H1 (cell line): ENCODE results near the gene EPRS1. TPM values are rescaled to one million over a fixed set of nuclear protein-coding genes. Genes with fewer than 3 reads are reported as not detected.

Experiments used
- CTCF ChIA-PET: fragments of 300-600 bp; sonication (Branson Sonifier 250); formaldehyde crosslinking; loops from one replicate; lab custom pipeline; 2021; ENCODE audit not compliant: partially characterized antibody; lab: Charles Lee
- POLR2A ChIA-PET: fragments of 300-600 bp; sonication (Branson Sonifier 250); formaldehyde crosslinking; loops from one replicate; lab custom pipeline; 2021; ENCODE audit warnings: inconsistent platforms; ENCODE audit not compliant: partially characterized antibody; lab: Charles Lee
- DNase-seq, 2 experiments: peaks; one replicate each; pipeline versions ENCODE4 v3.0.0 to v3.0.0-alpha.2; 2010 to 2022; ENCODE audit warnings: low spot score in 2 of 2, low read depth in 1 of 2, mixed read lengths in 1 of 2
- FAIRE-seq: peaks from 2 replicates; lab custom pipeline; 2011; peaks lifted over from hg19 to GRCh38; lab: Jason Lieb, UNC
- H2AFZ ChIP-seq: 2 replicates; pipeline ENCODE4 v1.8.1; 2012; ENCODE audit warnings: low read length, inconsistent platforms
- H2AK5ac ChIP-seq: 2 replicates; pipeline ENCODE4 v1.6.1; 2013; ENCODE audit warnings: low read depth, low read length
- H2BK120ac ChIP-seq: replicated peaks from 2 replicates; pipeline ENCODE3; 2013; ENCODE audit warnings: low read depth, low read length, inconsistent platforms
- H2BK12ac ChIP-seq: 2 replicates; pipeline ENCODE4 v1.6.1; 2013; ENCODE audit warnings: low read depth, low read length
- H2BK15ac ChIP-seq: 2 replicates; pipeline ENCODE4 v1.6.1; 2013; ENCODE audit warnings: low read length
- H2BK20ac ChIP-seq: 2 replicates; pipeline ENCODE4 v1.6.1; 2013; ENCODE audit warnings: low read length
- H2BK5ac ChIP-seq: 2 replicates; pipeline ENCODE4 v1.6.1; 2013; ENCODE audit warnings: low read depth, low read length
- H3K14ac ChIP-seq: 2 replicates; pipeline ENCODE4 v1.6.1; 2013; ENCODE audit warnings: inconsistent platforms; ENCODE audit not compliant: insufficient read length
- H3K18ac ChIP-seq: 2 replicates; pipeline ENCODE4 v1.6.1; 2013; ENCODE audit warnings: low read length; ENCODE audit errors: extremely low read depth
- H3K23ac ChIP-seq: 2 replicates; pipeline ENCODE4 v1.6.1; 2013; ENCODE audit warnings: inconsistent platforms; ENCODE audit not compliant: insufficient read length
- H3K23me2 ChIP-seq: 2 replicates; pipeline ENCODE4 v1.6.1; 2013; ENCODE audit warnings: low read depth, low read length
- H3K27ac ChIP-seq: 2 replicates; pipeline ENCODE4 v1.6.1; 2011; ENCODE audit warnings: low read depth, low read length, inconsistent platforms
- H3K27me3 ChIP-seq, 4 experiments: replicated peaks in 1 of 4; 1 replicate in 1 of 4; 2 replicates in 3 of 4; pipeline versions ENCODE4 v1.6.1 to v1.8.1; 2011 to 2013; ENCODE audit warnings: low read length in 3 of 4, mild to moderate bottlenecking in 3 of 4, inconsistent platforms in 2 of 4, mixed read lengths in 2 of 4, moderate library complexity in 1 of 4; ENCODE audit not compliant: control insufficient read depth in 3 of 4, insufficient read depth in 3 of 4; ENCODE audit errors: extremely low read depth in 1 of 4
- H3K36me3 ChIP-seq, 4 experiments: 2 replicates each; pipeline versions ENCODE4 v1.6.1 to v1.8.1; 2011 to 2013; ENCODE audit warnings: mild to moderate bottlenecking in 4 of 4, low read length in 3 of 4, moderate library complexity in 2 of 4, control low read depth in 1 of 4, inconsistent platforms in 1 of 4; ENCODE audit not compliant: insufficient read depth in 4 of 4, control insufficient read depth in 2 of 4
- H3K4ac ChIP-seq: replicated peaks from 2 replicates; pipeline ENCODE3; 2013; ENCODE audit warnings: low read length, low read depth, mixed read lengths, inconsistent platforms; ENCODE audit not compliant: insufficient read length
- H3K4me1 ChIP-seq, 4 experiments: replicated peaks in 1 of 4; 1 replicate in 1 of 4; 2 replicates in 3 of 4; pipeline versions ENCODE4 v1.6.1 to v1.8.1; 2011 to 2013; ENCODE audit warnings: low read length in 3 of 4, inconsistent platforms in 2 of 4, mixed read lengths in 1 of 4; ENCODE audit not compliant: insufficient read depth in 4 of 4, control insufficient read depth in 3 of 4
- H3K4me2 ChIP-seq, 2 experiments: 2 replicates each; pipeline versions ENCODE4 v1.6.1 to v1.8.1; 2011 to 2013; ENCODE audit warnings: low read depth in 2 of 2, low read length in 2 of 2, control low read depth in 1 of 2, inconsistent platforms in 1 of 2, mild to moderate bottlenecking in 1 of 2; ENCODE audit not compliant: insufficient read depth in 1 of 2
- H3K4me3 ChIP-seq, 4 experiments: fragments of 200-600, 300-600 bp in 1 of 4; sonication (generic), shearing (Covaris generic), sonication (Bioruptor Twin) in 1 of 4; 2 replicates each; pipeline versions ENCODE4 v1.5.1 to v1.8.1; 2011 to 2016; ENCODE audit warnings: low read length in 4 of 4, low read depth in 3 of 4, control low read depth in 2 of 4, inconsistent platforms in 2 of 4, mild to moderate bottlenecking in 2 of 4, mixed read lengths in 1 of 4, moderate library complexity in 1 of 4; ENCODE audit not compliant: insufficient read depth in 2 of 4; ENCODE audit errors: extremely low read depth in 1 of 4
- H3K56ac ChIP-seq: replicated peaks from 2 replicates; pipeline ENCODE3; 2013; ENCODE audit warnings: low read depth, mild to moderate bottlenecking, mixed read lengths, low read length, inconsistent platforms; ENCODE audit not compliant: insufficient read length
- H3K79me1 ChIP-seq: 2 replicates; pipeline ENCODE4 v1.6.1; 2013; ENCODE audit warnings: low read depth, low read length, control low read depth
- H3K79me2 ChIP-seq, 2 experiments: 2 replicates each; pipeline versions ENCODE4 v1.6.1 to v1.8.1; 2012 to 2013; ENCODE audit warnings: low read length in 2 of 2, mild to moderate bottlenecking in 2 of 2, inconsistent platforms in 1 of 2; ENCODE audit not compliant: insufficient read depth in 2 of 2, control insufficient read depth in 1 of 2
- H3K9ac ChIP-seq, 4 experiments: replicated peaks in 1 of 4; 1 replicate in 1 of 4; 2 replicates in 3 of 4; pipeline versions ENCODE4 v1.6.1 to v1.8.1; 2011 to 2013; ENCODE audit warnings: low read depth in 3 of 4, low read length in 3 of 4, control low read depth in 2 of 4, mild to moderate bottlenecking in 2 of 4, moderate library complexity in 2 of 4, inconsistent platforms in 1 of 4; ENCODE audit errors: extremely low read depth in 1 of 4
- H3K9me3 ChIP-seq, 2 experiments: 2 replicates each; pipeline versions ENCODE4 v1.6.1 to v1.8.1; 2012 to 2013; ENCODE audit warnings: mild to moderate bottlenecking in 2 of 2, moderate library complexity in 2 of 2, control low read depth in 1 of 2, inconsistent platforms in 1 of 2, low read depth in 1 of 2, low read length in 1 of 2, mixed read lengths in 1 of 2; ENCODE audit not compliant: insufficient read depth in 2 of 2
- H4K20me1 ChIP-seq, 2 experiments: replicated peaks in 1 of 2; 2 replicates each; pipeline versions ENCODE3 to v1.8.1; 2011 to 2013; ENCODE audit warnings: inconsistent platforms in 2 of 2, low read length in 2 of 2, mild to moderate bottlenecking in 1 of 2; ENCODE audit not compliant: insufficient read depth in 2 of 2, control insufficient read depth in 1 of 2
- H4K5ac ChIP-seq: 2 replicates; pipeline ENCODE4 v1.6.1; 2013; ENCODE audit warnings: low read length, low read depth, mixed read lengths, inconsistent platforms; ENCODE audit not compliant: insufficient read length
- H4K8ac ChIP-seq: 2 replicates; pipeline ENCODE4 v1.8.0; 2013; ENCODE audit warnings: mild to moderate bottlenecking, moderate library complexity, low read length, inconsistent platforms; ENCODE audit not compliant: insufficient read depth; ENCODE audit errors: extremely low read depth
- H4K91ac ChIP-seq: replicated peaks from 2 replicates; pipeline ENCODE3; 2013; ENCODE audit warnings: low read length, mixed read lengths, inconsistent platforms; ENCODE audit not compliant: insufficient read length
- CEBPB ChIP-seq: IDR thresholded peaks from 2 replicates; pipeline ENCODE4 v1.6.1; 2012; ENCODE audit warnings: low read depth, low read length
- CHD2 ChIP-seq: IDR thresholded peaks from 2 replicates; pipeline ENCODE4 v1.6.1; 2012; ENCODE audit warnings: low read length, improper control_type of control experiment
- EP300 ChIP-seq, 2 experiments: IDR thresholded peaks; 1 replicate in 1 of 2; 2 replicates in 1 of 2; pipeline ENCODE4 v1.6.1; 2011 to 2012; ENCODE audit warnings: low read depth in 2 of 2, low read length in 2 of 2, mild to moderate bottlenecking in 2 of 2, borderline replicate concordance in 1 of 2, inconsistent platforms in 1 of 2, moderate library complexity in 1 of 2
- EZH2 ChIP-seq: fragments of 200-600 bp; sonication (generic); IDR thresholded peaks from 2 replicates; pipeline ENCODE4 v1.7.1; 2012; ENCODE audit warnings: low read depth, mild to moderate bottlenecking, moderate library complexity, low read length, inconsistent platforms; ENCODE audit not compliant: severe bottlenecking
- GTF2F1 ChIP-seq: IDR thresholded peaks from 2 replicates; pipeline ENCODE4 v1.6.1; 2012; ENCODE audit warnings: low read depth, low read length, improper control_type of control experiment, borderline replicate concordance
- KDM1A ChIP-seq: fragments of 200-600, 300-600 bp; sonication (generic); IDR thresholded peaks from 2 replicates; pipeline ENCODE4 v1.7.1; 2016; ENCODE audit warnings: mild to moderate bottlenecking, low read length, borderline replicate concordance
- KDM5A ChIP-seq: fragments of 200-600 bp; IDR thresholded peaks from 2 replicates; pipeline ENCODE4 v1.7.1; 2012; ENCODE audit warnings: mild to moderate bottlenecking, low read length, inconsistent platforms, mixed read lengths
- POLR2AphosphoS5 ChIP-seq: IDR thresholded peaks from 2 replicates; pipeline ENCODE4 v1.6.1; 2011; ENCODE audit warnings: low read depth, low read length
- RXRA ChIP-seq: IDR thresholded peaks from 2 replicates; pipeline ENCODE4 v1.6.1; 2011; ENCODE audit warnings: low read depth, mild to moderate bottlenecking, low read length, moderate library complexity; ENCODE audit not compliant: insufficient read depth
- SP2 ChIP-seq: IDR thresholded peaks from 2 replicates; pipeline ENCODE4 v1.6.1; 2012; ENCODE audit warnings: mild to moderate bottlenecking, low read length, inconsistent platforms
- SUZ12 ChIP-seq: fragments of 200-600 bp; sonication (generic); IDR thresholded peaks from 2 replicates; pipeline ENCODE4 v1.6.1; 2012; ENCODE audit warnings: mild to moderate bottlenecking, inconsistent platforms, low read length, moderate library complexity, mixed read lengths
- TBP ChIP-seq: IDR thresholded peaks from 2 replicates; pipeline ENCODE4 v1.6.1; 2011; ENCODE audit warnings: low read depth, low read length, improper control_type of control experiment
- WGBS, 2 experiments: shearing (Covaris generic) in 1 of 2; methylation state at CpG; one replicate each; pipeline versions ENCODE4 v1.1.6 to v1.1.7; 2013 to 2015; ENCODE audit warnings: low lambda C conversion rate in 2 of 2, mixed read lengths in 2 of 2, inconsistent platforms in 1 of 2, low coverage in 1 of 2, missing lambda C conversion rate in 1 of 2; ENCODE audit not compliant: insufficient replicate concordance in 2 of 2, insufficient coverage in 1 of 2, insufficient read length in 1 of 2; ENCODE audit errors: extremely low coverage in 1 of 2, missing lambda C conversion rate in 1 of 2; 5-methylcytosine and 5-hydroxymethylcytosine counted together
- polyA plus RNA-seq, 7 experiments: library from polyadenylated mRNA; depleted of rRNA in 3 of 7; stranded (reverse) in 5 of 7; unstranded in 2 of 7; fragments of >200 nt in 5 of 7; fragments of 200-250 nt in 2 of 7; gene quantifications; 1 replicate in 5 of 7; 2 replicates in 1 of 7; 4 replicates in 1 of 7; pipeline versions ENCODE4 v1.2.1 to v1.2.3, GENCODE V29; 2011 to 2013; ENCODE audit warnings: missing spikeins in 2 of 7, mixed read lengths in 2 of 7
- total RNA-seq: library from RNA; stranded (reverse); fragmentation: NEBNext Ultra II Directional; extraction: Animal tissue kit (Norgen Biotek cat#: 25700); gene quantifications from 2 replicates; pipeline ENCODE4 v1.2.1, GENCODE V29; 2021
- TF ChIP-seq, protein P1 (sequence below): IDR thresholded peaks from 2 replicates; pipeline ENCODE4 v1.6.1; 2011; ENCODE audit warnings: low read length, improper control_type of control experiment

The EPRS1 gene
- total and polyA plus RNA-seq, 2 of the 8 experiments (the other 6 are each of a cell fraction or from before 2014, with no cell fraction given), result 38.4 to 171 TPM

DNA sequence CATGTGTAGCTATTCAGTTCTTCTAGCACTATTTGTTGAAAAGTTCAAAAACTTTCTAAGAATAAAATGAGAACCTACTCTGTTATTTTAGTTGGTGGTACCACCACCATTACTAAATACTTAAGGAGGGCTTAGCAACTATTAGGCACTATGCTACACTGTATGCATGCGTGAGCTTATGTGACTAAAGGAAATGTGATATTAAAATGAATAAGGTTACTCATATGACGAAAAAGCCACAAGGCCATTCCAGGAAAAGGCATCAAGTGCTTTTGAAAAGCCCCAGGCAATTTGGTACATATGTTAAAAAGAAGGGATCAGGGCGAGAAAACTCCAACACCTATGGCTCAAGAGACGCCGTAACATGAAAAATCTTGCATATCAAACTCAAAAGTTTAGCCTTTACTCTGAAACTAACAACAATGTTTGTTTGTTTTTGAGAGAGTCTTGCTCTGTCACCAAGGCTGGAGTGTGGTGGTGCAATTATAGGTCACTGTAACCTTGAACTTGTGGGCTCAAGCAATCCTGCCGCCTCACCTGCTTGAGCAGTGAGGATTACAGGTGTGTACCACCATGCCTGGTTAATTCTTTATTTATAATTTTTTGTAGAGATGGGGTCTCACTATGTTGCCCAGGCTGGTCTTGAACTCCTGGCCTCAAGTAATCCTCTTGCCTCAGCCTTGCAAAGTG is 42.5 kb downstream of the EPRS1 start:
- 90% methylated on average over 6 of the region's 6 CpGs; no CpG with 5 or more reads in 1 of the 2 experiments for WGBS, 2 experiments
- Histone ChIP-seq H3K27me3 (no peaks in the 10 kb centered on the region), H4K5ac (no peak overlapping the region), H3K18ac (no peak overlapping the region), H3K36me3 (peaks cover 2 to 58% (median 16%) of the 10 kb centered on the region in 4 experiments; a peak in 6 of 8 replicates), H2AFZ (no peak overlapping the region), H3K9ac (no peak overlapping the region), H4K20me1 (no peaks in the 10 kb centered on the region), H2BK12ac (no peak overlapping the region), H2BK15ac (no peak overlapping the region), H3K23ac (no peak overlapping the region), H2BK5ac (no peak overlapping the region), H3K14ac (no peak overlapping the region), H3K27ac (no peak overlapping the region), H3K79me1 (no peaks in the 10 kb centered on the region), H2BK120ac (no peak overlapping the region), H3K23me2 (no peaks in the 10 kb centered on the region), H3K4me2 (no peak overlapping the region), H3K9me3 (no peaks in the 10 kb centered on the region), H3K4me3 (no peak overlapping the region), H3K4ac (no peak overlapping the region), H4K8ac (no peak overlapping the region), H2BK20ac (no peak overlapping the region), H2AK5ac (no peak overlapping the region), H3K79me2 (no peaks in the 10 kb centered on the region), H4K91ac (no peak overlapping the region), H3K4me1 (no peaks in the 10 kb centered on the region), H3K56ac (no peak overlapping the region)
- DNase-seq (no peak), FAIRE-seq (no peak)
- ChIA-PET CTCF (no interaction called here), POLR2A (no interaction called here)
- TF ChIP-seq SP2 (no peak), POLR2AphosphoS5 (no peak), SUZ12 (no peak), CHD2 (no peak), RXRA (no peak), KDM1A (no peak), CEBPB (no peak), TBP (no peak), GTF2F1 (no peak), EP300 (IDR thresholded peaks at IDR 0.05; ENCODE audit: borderline replicate concordance in 1 of 2, low read depth in 2 of 2, low read length in 2 of 2) (no peak), KDM5A (no peak), EZH2 (no peak)
- TF ChIP-seq, protein P1, sequence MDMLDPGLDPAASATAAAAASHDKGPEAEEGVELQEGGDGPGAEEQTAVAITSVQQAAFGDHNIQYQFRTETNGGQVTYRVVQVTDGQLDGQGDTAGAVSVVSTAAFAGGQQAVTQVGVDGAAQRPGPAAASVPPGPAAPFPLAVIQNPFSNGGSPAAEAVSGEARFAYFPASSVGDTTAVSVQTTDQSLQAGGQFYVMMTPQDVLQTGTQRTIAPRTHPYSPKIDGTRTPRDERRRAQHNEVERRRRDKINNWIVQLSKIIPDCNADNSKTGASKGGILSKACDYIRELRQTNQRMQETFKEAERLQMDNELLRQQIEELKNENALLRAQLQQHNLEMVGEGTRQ, result no peak
